Epithelial cell of esophagus (primary cell): ENCODE measurements around the gene TSPAN5.

ENCODE experiments used
- DNase-seq: peaks from one replicate; pipeline ENCODE4 v3.0.0; 2010; ENCODE audit warnings: low read depth
- H3K4me3 ChIP-seq: 2 replicates; pipeline ENCODE4 v1.5.1; 2011; ENCODE audit warnings: mild to moderate bottlenecking, low read length, control low read depth
- CTCF ChIP-seq: IDR thresholded peaks from 2 replicates; pipeline ENCODE4 v1.5.1; 2011; ENCODE audit warnings: low read depth, mild to moderate bottlenecking, low read length, control low read depth, inconsistent platforms; ENCODE audit not compliant: insufficient read depth; ENCODE audit errors: missing control alignments

TSPAN5 gene

GRCh38 chr4:98530572-98530971 is 127.8 kb downstream of the TSPAN5 start:
- no peak for TF ChIP-seq CTCF
- DNase-seq: no peak
- H3K4me3 ChIP-seq: no peak overlapping the region

DNA sequence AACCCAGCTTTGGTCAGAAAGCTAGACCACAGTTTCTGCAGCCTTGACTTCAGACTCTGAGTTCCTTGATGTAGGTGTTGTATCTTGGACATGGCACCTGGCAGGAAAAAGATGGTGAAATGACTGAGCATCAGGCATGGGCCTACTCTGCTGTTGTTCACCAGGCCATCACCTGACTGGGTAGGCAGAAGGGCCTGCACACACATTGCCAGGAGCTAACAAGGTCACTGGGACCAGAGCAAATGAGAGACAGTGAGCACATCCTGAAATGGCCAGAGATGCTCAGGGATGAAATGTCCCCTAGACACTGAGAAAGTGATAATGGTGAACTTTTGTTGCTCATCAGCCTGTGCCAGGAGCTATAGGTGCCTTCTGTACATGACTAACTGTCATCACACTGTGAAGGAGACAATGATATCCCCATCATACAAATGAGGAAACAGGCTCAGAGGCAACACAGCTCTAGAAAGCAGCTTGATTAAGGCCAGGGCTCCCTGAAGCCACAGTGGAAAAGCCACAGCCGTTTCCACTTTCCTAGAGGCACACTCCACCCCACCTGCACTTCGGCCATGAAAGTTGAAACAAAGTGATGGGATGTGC is 128.3 kb downstream of the TSPAN5 start:
- H3K4me3 ChIP-seq: no peak overlapping the region
- no peak for DNase-seq
- TF ChIP-seq CTCF: no peak

- no peak for DNase-seq
- no peak overlapping the region for H3K4me3 ChIP-seq
- no peak for TF ChIP-seq CTCF
Observed at GRCh38 chr4:98528882-98529281, 129.5 kb downstream of the TSPAN5 start.

GRCh38 chr4:98527534-98528269 is 130.7 kb downstream of the TSPAN5 start:
- H3K4me3 ChIP-seq: no peak overlapping the region
- DNase-seq: no peak
- TF ChIP-seq CTCF: no peak

GRCh38 chr4:98524230-98524629 is 134.2 kb downstream of the TSPAN5 start:
- no peak overlapping the region for H3K4me3 ChIP-seq
- no peak for TF ChIP-seq CTCF
- DNase-seq: no peak

DNA sequence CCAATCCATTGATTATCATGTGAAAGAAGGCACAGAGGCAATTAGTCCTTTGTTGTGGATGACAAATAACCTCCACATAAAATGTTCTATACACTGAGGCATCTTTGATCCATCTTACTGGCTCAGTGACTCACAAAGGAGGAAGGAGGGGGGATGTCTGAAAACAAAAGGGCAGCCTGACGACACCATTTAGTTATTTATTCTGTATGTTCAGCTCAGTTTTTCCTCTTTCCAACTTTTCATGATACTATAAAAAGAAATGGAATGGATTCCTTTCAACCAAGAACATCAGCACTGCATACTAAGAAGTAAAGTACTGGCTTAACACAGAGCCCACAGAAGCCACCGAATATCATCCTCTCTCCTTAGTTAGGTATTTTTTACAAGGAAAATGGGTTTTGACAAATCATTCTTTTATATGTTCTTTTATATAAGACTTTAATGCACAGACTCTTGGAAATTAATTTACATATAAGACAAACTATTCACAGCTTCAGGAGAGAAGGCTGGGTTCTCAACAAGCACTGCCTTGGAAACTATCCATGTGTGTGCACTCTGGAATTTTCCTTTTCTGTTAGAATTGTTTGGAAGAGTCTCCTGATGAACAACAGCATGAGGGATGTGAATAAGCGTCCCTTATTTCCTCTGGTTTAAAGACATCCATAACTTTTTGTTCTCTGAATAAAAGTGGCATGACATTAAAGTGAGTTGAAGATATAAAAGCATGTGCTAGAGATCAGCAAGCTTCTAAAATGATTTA is 135.6 kb downstream of the TSPAN5 start:
- DNase-seq: peak; percentile 89
- no peak overlapping the region for H3K4me3 ChIP-seq
- TF ChIP-seq CTCF: no peak

- H3K4me3 ChIP-seq: no peak overlapping the region
- TF ChIP-seq CTCF: no peak
- DNase-seq: no peak
Observed at GRCh38 chr4:98522062-98522461, 136.3 kb downstream of the TSPAN5 start.
